DMS153 (cell line): ENCODE results near the gene ACTR6.
"Not testable (repeated sequence)": the region's sequence is repeated elsewhere in the genome, so short reads cannot be mapped to it uniquely, and the experiment has no call there.

ENCODE experiments used
- DNase-seq: peaks from one replicate; lab custom pipeline; 2025; lab: John Stamatoyannopoulos, UW

ACTR6 gene

GRCh38 chr12:100184549-100185145 lies 16.0 kb upstream of the ACTR6 start:
- DNase-seq, result no peak

GRCh38 chr12:100185361-100185894 lies 15.2 kb upstream of the ACTR6 start:
- no peak for DNase-seq

GRCh38 chr12:100186071-100186470 lies 14.5 kb upstream of the ACTR6 start:
- no peak for DNase-seq

- no peak for DNase-seq
Observed at GRCh38 chr12:100187068-100187467, 13.5 kb upstream of the ACTR6 start.

- DNase-seq, result no peak
Observed at GRCh38 chr12:100187857-100188519, 12.6 kb upstream of the ACTR6 start.

- DNase-seq, result not testable (repeated sequence)
Observed at GRCh38 chr12:100188888-100189635, 11.6 kb upstream of the ACTR6 start.

GRCh38 chr12:100189636-100190394 lies 10.8 kb upstream of the ACTR6 start:
- no peak for DNase-seq

- DNase-seq, result no peak
Observed at GRCh38 chr12:100193085-100193484, 7.5 kb upstream of the ACTR6 start.

GRCh38 chr12:100197486-100197885 lies 3.1 kb upstream of the ACTR6 start:
- DNase-seq, result no peak

GRCh38 chr12:100199023-100199346 lies 1.6 kb upstream of the ACTR6 start:
- DNase-seq, result no peak

GRCh38 chr12:100199347-100200149 lies 1.1 kb upstream of the ACTR6 start:
- DNase-seq, result peak; percentile 60

- no peak for DNase-seq
Observed at GRCh38 chr12:100201604-100202423, 1.2 kb downstream of the ACTR6 start.

- no peak for DNase-seq
Observed at GRCh38 chr12:100207311-100207710, 6.7 kb downstream of the ACTR6 start.

- no peak for DNase-seq
Observed at GRCh38 chr12:100208834-100209233, 8.2 kb downstream of the ACTR6 start.

GRCh38 chr12:100211698-100212097 lies 11.1 kb downstream of the ACTR6 start:
- DNase-seq, result no peak

GRCh38 chr12:100213016-100213891 lies 12.6 kb downstream of the ACTR6 start:
- no peak for DNase-seq

GRCh38 chr12:100214518-100214917 lies 13.9 kb downstream of the ACTR6 start:
- no peak for DNase-seq

GRCh38 chr12:100215209-100215608 lies 14.6 kb downstream of the ACTR6 start:
- no peak for DNase-seq

GRCh38 chr12:100216337-100216736 lies 15.7 kb downstream of the ACTR6 start:
- no peak for DNase-seq
